OCI-LY3 (cell line): ENCODE results near the gene SETBP1.
A peak's percentile ranks its signal among the peaks of the same experiment; 100 is the strongest.

Experiments
- H2AFZ ChIP-seq: fragments of 200-600, 300-600 bp; shearing (Covaris generic); 2 replicates; pipeline ENCODE4 v1.6.0; 2014; ENCODE audit warnings: antibody characterized with exemption, low read depth, low read length
- H3K27ac ChIP-seq: fragments of 200-600, 300-600 bp; sonication (generic); 2 replicates; pipeline ENCODE4 v1.5.1; 2014; ENCODE audit warnings: mild to moderate bottlenecking, low read length, moderate library complexity, mixed read lengths
- H3K27me3 ChIP-seq: fragments of 200-600, 300-600 bp; sonication (generic); 2 replicates; pipeline ENCODE4 v1.6.1; 2014; ENCODE audit warnings: low read depth, low read length, mixed read lengths
- H3K36me3 ChIP-seq: fragments of 200-600, 300-600 bp; sonication (generic); replicated peaks from 2 replicates; pipeline ENCODE3; 2014; ENCODE audit warnings: low read depth, low read length, mixed read lengths
- H3K4me1 ChIP-seq: fragments of 300-600, 200-600 bp; sonication (generic); 2 replicates; pipeline ENCODE4 v1.6.1; 2014; ENCODE audit warnings: low read length, mixed read lengths
- H3K4me2 ChIP-seq: fragments of 200-600, 300-600 bp; sonication (generic); 2 replicates; pipeline ENCODE4 v1.6.1; 2014; ENCODE audit warnings: low read length, mixed read lengths
- H3K4me3 ChIP-seq: fragments of 300-600, 200-600 bp; sonication (generic); 2 replicates; pipeline ENCODE4 v1.5.1; 2014; ENCODE audit warnings: antibody characterized with exemption, mild to moderate bottlenecking, low read length, moderate library complexity
- H3K79me2 ChIP-seq: fragments of 300-600, 200-600 bp; shearing (Covaris generic); 2 replicates; pipeline ENCODE4 v1.6.1; 2014; ENCODE audit warnings: mild to moderate bottlenecking, low read length, mixed read lengths
- H3K9ac ChIP-seq: fragments of 300-600, 200-600 bp; shearing (Covaris generic); 2 replicates; pipeline ENCODE4 v1.6.0; 2014; ENCODE audit warnings: mild to moderate bottlenecking, low read length, moderate library complexity
- H3K9me3 ChIP-seq: fragments of 200-600, 300-600 bp; shearing (Covaris generic); 2 replicates; pipeline ENCODE4 v1.6.1; 2014; ENCODE audit warnings: low read length, mixed read lengths; ENCODE audit not compliant: insufficient read depth
- H4K20me1 ChIP-seq: fragments of 200-600, 300-600 bp; sonication (generic); 2 replicates; pipeline ENCODE4 v1.6.1; 2016; ENCODE audit warnings: low read length, mixed read lengths; ENCODE audit not compliant: insufficient read depth
- EZH2phosphoT487 ChIP-seq: fragments of 200-600 bp; shearing (Covaris generic); IDR thresholded peaks from 2 replicates; pipeline ENCODE4 v1.6.1; 2018; ENCODE audit warnings: antibody characterized with exemption, mixed run types, low read depth
- TF ChIP-seq, protein P1 (sequence below): fragments of 200-600, 300-600 bp; sonication (generic); IDR thresholded peaks from 2 replicates; pipeline ENCODE4 v1.5.1; 2014; ENCODE audit warnings: antibody characterized with exemption, low read length, low read depth

Gene SETBP1

DNA sequence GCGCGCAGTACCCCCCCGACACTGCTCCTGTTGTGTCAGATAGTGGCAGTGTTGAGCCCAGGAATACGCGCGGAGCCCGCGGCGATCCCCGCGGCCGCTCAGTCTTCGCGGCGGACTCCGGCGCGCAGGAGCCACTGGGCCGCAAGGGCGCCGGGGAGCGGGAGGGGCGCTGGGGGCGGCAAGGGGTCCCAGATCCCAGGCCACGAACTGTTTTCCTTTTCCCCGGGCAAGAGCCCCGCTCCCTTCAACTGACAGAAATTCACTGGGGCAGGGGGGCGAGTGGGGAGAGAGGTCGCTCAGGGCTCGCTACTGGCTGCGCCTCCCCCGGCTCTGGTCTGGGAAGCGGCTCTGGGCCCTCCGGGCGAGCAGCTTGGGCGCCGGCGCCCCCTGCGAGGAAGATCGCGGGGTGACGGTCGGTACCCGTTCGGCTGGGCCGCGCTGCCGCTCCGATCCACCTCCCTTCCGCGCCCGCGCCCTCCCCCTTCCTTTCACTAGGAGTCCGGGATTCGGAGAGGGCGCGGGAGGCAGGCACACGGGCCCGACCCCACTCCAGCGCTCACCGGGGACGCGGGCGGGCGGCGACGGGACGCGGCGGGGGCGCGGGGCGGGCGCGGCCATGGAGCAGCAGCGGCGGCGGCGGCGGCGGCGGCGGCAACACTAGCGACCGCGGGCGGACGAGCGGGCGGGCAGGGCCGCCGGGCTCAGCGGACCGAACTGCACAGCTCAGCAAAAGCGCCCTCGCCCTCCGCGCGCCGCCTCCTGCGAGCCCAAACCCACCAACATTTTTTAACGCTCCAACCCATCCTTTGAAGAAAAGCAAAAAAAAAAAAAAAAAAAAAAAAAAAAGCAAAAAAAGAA, 1.4 kb upstream of the SETBP1 start:
- H2AFZ ChIP-seq: peak overlapping the region; percentile 59; the same call in 1 of the 2 replicates
- H3K27me3 ChIP-seq: peaks cover 3% of the 10 kb centered on the region
- H3K79me2 ChIP-seq: peaks cover 35% of the 10 kb centered on the region
- H3K9me3 ChIP-seq: no peaks in the 10 kb centered on the region
- no peaks in the 10 kb centered on the region for H3K36me3 ChIP-seq
- TF ChIP-seq EZH2phosphoT487: no peak
- TF ChIP-seq, protein P1, sequence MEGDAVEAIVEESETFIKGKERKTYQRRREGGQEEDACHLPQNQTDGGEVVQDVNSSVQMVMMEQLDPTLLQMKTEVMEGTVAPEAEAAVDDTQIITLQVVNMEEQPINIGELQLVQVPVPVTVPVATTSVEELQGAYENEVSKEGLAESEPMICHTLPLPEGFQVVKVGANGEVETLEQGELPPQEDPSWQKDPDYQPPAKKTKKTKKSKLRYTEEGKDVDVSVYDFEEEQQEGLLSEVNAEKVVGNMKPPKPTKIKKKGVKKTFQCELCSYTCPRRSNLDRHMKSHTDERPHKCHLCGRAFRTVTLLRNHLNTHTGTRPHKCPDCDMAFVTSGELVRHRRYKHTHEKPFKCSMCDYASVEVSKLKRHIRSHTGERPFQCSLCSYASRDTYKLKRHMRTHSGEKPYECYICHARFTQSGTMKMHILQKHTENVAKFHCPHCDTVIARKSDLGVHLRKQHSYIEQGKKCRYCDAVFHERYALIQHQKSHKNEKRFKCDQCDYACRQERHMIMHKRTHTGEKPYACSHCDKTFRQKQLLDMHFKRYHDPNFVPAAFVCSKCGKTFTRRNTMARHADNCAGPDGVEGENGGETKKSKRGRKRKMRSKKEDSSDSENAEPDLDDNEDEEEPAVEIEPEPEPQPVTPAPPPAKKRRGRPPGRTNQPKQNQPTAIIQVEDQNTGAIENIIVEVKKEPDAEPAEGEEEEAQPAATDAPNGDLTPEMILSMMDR: peak; percentile 88
- peak overlapping the region; percentile 84 for H3K27ac ChIP-seq
- peak overlapping the region; percentile 98 for H3K9ac ChIP-seq
- peak overlapping the region; percentile 95 for H3K4me2 ChIP-seq
- no peaks in the 10 kb centered on the region for H4K20me1 ChIP-seq
- peak overlapping the region; percentile 83 for H3K4me3 ChIP-seq
- H3K4me1 ChIP-seq: peaks cover 31% of the 10 kb centered on the region

DNA sequence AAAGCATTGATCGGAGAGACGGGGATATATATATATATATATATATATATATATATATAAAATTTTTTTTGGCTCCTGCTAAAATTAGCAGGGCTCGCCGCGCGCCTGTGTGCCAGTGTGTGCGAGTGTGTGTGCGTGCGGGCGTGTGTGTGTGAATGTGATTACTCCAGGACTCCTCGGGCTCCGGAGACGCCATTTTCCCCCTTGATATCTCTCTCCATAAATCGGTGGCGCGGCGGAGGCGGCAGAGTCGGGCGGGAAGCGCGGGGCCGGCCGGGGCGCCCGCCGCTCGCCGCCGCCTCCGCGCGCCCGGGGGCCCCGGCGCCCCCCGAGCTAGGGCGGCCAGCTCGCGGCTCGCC, 795 bp upstream of the SETBP1 start:
- no peaks in the 10 kb centered on the region for H3K36me3 ChIP-seq
- H3K27ac ChIP-seq: peak overlapping the region; percentile 36
- TF ChIP-seq EZH2phosphoT487: no peak
- TF ChIP-seq, protein P1: no peak
- peak overlapping the region; percentile 98 for H3K9ac ChIP-seq
- peaks cover 31% of the 10 kb centered on the region for H3K4me1 ChIP-seq
- H3K79me2 ChIP-seq: peaks cover 38% of the 10 kb centered on the region
- H3K4me3 ChIP-seq: peak overlapping the region; percentile 83
- peak overlapping the region; percentile 95 for H3K4me2 ChIP-seq
- peaks cover 3% of the 10 kb centered on the region for H3K27me3 ChIP-seq
- H4K20me1 ChIP-seq: no peaks in the 10 kb centered on the region
- peak overlapping the region; percentile 68; the same call in 1 of the 2 replicates for H2AFZ ChIP-seq
- no peaks in the 10 kb centered on the region for H3K9me3 ChIP-seq

GRCh38 chr18:44681076-44681970, 635 bp downstream of the SETBP1 start:
- Histone ChIP-seq H3K9me3 (no peaks in the 10 kb centered on the region), H3K4me1 (peaks cover 31% of the 10 kb centered on the region), H3K36me3 (no peaks in the 10 kb centered on the region), H4K20me1 (no peaks in the 10 kb centered on the region), H3K79me2 (peaks cover 52% of the 10 kb centered on the region), H3K4me2 (peak overlapping the region; percentile 95), H3K4me3 (peak overlapping the region; percentile 83), H3K27ac (no peak overlapping the region), H3K9ac (peak overlapping the region; percentile 98), H2AFZ (peak overlapping the region; percentile 68), H3K27me3 (peaks cover 3% of the 10 kb centered on the region)
- TF ChIP-seq EZH2phosphoT487: no peak
- TF ChIP-seq, protein P1: no peak; the same call in 1 of the 2 replicates
